Caco-2 (cell line): ENCODE measurements around the gene KRT85. TPM values are rescaled to one million over a fixed set of nuclear protein-coding genes. Genes with fewer than 3 reads are reported as not detected.

Source experiments
- BruUV-seq: library from RNA; stranded (reverse); fragments of 400-500 nt; replicated peaks from 2 replicates; lab custom pipeline; 2021; lab: Mats Ljungman, UMichigan
- CTCF ChIA-PET: fragments of 300-600 bp; sonication (Branson Sonifier 250); formaldehyde crosslinking; loops from one replicate; lab custom pipeline; 2022; ENCODE audit warnings: antibody characterized with exemption; lab: Charles Lee
- POLR2A ChIA-PET: fragments of 300-600 bp; sonication (Branson Sonifier 250); formaldehyde crosslinking; loops from one replicate; lab custom pipeline; 2022; ENCODE audit warnings: antibody characterized with exemption; lab: Charles Lee
- DNase-seq, 2 experiments: peaks; one replicate each; pipeline versions ENCODE4 v3.0.0 to v3.0.0-alpha.2; 2020 to 2022
- H3K27me3 ChIP-seq: replicated peaks from 2 replicates; pipeline ENCODE4 v1.6.0; 2011; ENCODE audit warnings: low read length; ENCODE audit not compliant: control insufficient read depth, insufficient read depth
- H3K36me3 ChIP-seq: 2 replicates; pipeline ENCODE4 v1.5.1; 2011; ENCODE audit warnings: low read length; ENCODE audit not compliant: control insufficient read depth, insufficient read depth
- H3K4me1 ChIP-seq: fragments of 250-450 bp; sonication (Bioruptor Pico); 2 replicates; pipeline ENCODE4 v1.5.1; 2020; ENCODE audit warnings: mild to moderate bottlenecking
- H3K4me3 ChIP-seq: 2 replicates; pipeline ENCODE4 v1.5.1; 2011; ENCODE audit warnings: low read depth, mild to moderate bottlenecking, control low read depth, low read length
- H3K9me3 ChIP-seq: fragments of 250-450 bp; sonication (Bioruptor Pico); 2 replicates; pipeline ENCODE4 v1.5.1; 2020; ENCODE audit warnings: mild to moderate bottlenecking, moderate library complexity
- H3K27ac Mint-ChIP-seq: one replicate; pipeline ENCODE4 v1.8.0; 2022; ENCODE audit warnings: mixed read lengths; ENCODE audit not compliant: unreplicated experiment
- H3K27me3 Mint-ChIP-seq: one replicate; pipeline ENCODE4 v1.8.0; 2022; ENCODE audit warnings: mixed read lengths; ENCODE audit not compliant: insufficient read depth, unreplicated experiment
- H3K36me3 Mint-ChIP-seq: one replicate; pipeline ENCODE4 v1.8.0; 2022; ENCODE audit warnings: mild to moderate bottlenecking, mixed read lengths; ENCODE audit not compliant: insufficient read depth, unreplicated experiment
- H3K4me1 Mint-ChIP-seq: one replicate; pipeline ENCODE4 v1.8.0; 2022; ENCODE audit warnings: low read depth, mixed read lengths; ENCODE audit not compliant: unreplicated experiment
- H3K4me3 Mint-ChIP-seq: one replicate; pipeline ENCODE4 v1.8.0; 2022; ENCODE audit warnings: mild to moderate bottlenecking, moderate library complexity, mixed read lengths; ENCODE audit not compliant: unreplicated experiment
- H3K9me3 Mint-ChIP-seq: one replicate; pipeline ENCODE4 v1.8.0; 2022; ENCODE audit warnings: mixed read lengths; ENCODE audit not compliant: unreplicated experiment
- intact Hi-C: fragments of 100-400 bp; cut with micrococcal nuclease; formaldehyde crosslinking; loops from one replicate; pipeline ENCODE4 v1.10.0; 2022; ENCODE audit not compliant: unreplicated experiment
- total RNA-seq: library from RNA; stranded (reverse); gene quantifications from 2 replicates; pipeline ENCODE4 v1.2.3, GENCODE V29; 2022
- TF ChIP-seq, protein P1 (sequence below), 2 experiments: fragments of 200-600 bp in 1 of 2; IDR thresholded peaks; 1 replicate in 1 of 2; 2 replicates in 1 of 2; pipeline versions ENCODE4 v1.5.1 to v1.8.0; 2011 to 2022; ENCODE audit warnings: antibody characterized with exemption in 1 of 2, control low read depth in 1 of 2, inconsistent platforms in 1 of 2, low read depth in 1 of 2, low read length in 1 of 2, mild to moderate bottlenecking in 1 of 2, moderate library complexity in 1 of 2; ENCODE audit not compliant: insufficient read depth in 1 of 2, severe bottlenecking in 1 of 2, unreplicated experiment in 1 of 2

KRT85 gene
- total RNA-seq, 1 experiment from 2014 or later, result not detected

DNA sequence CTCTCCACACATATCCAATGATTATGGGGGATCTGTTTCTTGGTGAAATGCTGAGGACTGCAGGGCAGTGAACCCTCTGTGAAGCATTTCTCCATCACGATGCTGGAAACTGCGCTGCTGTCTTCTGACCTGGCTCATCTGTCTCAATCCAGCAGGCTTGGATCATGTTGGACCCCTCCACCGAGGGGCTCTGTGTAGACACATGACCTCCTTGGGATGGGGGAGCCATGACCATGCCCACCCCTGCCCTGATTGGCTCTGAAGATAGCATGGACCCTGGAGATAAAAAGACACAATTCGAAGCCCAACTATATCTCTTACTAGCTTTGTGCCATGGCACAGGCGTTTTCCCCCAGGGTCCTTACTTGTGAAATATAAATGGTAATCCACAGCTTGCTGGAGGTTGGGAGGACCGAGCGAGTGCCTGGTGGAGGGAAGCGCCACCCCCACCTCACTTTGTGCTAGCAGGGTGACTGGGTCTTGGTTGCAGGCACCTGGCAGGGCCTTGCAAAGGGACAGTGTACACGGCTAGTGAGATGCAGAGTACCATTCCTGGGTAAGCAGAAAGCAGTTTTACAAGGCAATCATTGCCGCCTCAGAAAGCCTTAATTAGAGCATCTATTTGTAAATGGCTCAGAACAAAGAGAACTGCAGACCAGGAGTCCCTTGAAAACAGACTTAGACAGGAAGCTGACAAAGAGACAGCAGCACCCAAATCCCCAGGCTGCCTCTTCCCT lies 43.7 kb downstream of the KRT85 start:
- Mint-ChIP-seq H3K27ac (no peak overlapping the region), H3K4me1 (no peaks in the 10 kb centered on the region), H3K36me3 (no peaks in the 10 kb centered on the region), H3K4me3 (no peak overlapping the region), H3K27me3 (peaks cover 5% of the 10 kb centered on the region), H3K9me3 (no peaks in the 10 kb centered on the region)
- Histone ChIP-seq H3K4me1 (no peaks in the 10 kb centered on the region), H3K27me3 (no peaks in the 10 kb centered on the region; the same call in none of the 2 replicates), H3K4me3 (no peak overlapping the region), H3K36me3 (no peaks in the 10 kb centered on the region), H3K9me3 (no peaks in the 10 kb centered on the region)
- TF ChIP-seq, protein P1, sequence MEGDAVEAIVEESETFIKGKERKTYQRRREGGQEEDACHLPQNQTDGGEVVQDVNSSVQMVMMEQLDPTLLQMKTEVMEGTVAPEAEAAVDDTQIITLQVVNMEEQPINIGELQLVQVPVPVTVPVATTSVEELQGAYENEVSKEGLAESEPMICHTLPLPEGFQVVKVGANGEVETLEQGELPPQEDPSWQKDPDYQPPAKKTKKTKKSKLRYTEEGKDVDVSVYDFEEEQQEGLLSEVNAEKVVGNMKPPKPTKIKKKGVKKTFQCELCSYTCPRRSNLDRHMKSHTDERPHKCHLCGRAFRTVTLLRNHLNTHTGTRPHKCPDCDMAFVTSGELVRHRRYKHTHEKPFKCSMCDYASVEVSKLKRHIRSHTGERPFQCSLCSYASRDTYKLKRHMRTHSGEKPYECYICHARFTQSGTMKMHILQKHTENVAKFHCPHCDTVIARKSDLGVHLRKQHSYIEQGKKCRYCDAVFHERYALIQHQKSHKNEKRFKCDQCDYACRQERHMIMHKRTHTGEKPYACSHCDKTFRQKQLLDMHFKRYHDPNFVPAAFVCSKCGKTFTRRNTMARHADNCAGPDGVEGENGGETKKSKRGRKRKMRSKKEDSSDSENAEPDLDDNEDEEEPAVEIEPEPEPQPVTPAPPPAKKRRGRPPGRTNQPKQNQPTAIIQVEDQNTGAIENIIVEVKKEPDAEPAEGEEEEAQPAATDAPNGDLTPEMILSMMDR (IDR thresholded peaks at IDR 0.05; ENCODE audit: insufficient read depth in 1 of 2, low read depth in 1 of 2, low read length in 1 of 2, severe bottlenecking in 1 of 2, unreplicated experiment in 1 of 2), result no peak
- no TSS peak for BruUV-seq
- intact Hi-C loops, result no loop called here
- CTCF ChIA-PET, result no interaction called here
- no peak for DNase-seq
- POLR2A ChIA-PET, result no interaction called here

DNA sequence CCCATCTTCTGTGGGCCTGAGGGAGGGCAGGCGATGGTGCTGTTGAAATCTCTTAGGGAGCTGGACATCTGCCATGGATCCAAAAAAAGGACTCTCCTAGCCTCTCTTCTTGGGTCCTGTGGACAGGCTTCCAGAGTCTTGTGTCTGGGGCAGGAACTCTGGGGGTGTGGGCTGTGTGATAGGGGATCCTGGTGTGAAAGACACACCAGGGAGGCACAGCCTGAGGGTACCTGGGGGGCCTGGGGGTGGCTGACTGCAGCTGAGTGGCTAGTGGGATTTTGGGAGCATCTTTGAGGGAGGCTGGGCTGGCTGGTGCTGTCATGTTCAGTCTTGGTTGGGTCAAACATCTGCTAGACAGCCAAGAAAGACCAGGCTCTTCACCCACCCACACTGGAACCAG lies 44.3 kb downstream of the KRT85 start:
- no peak for DNase-seq
- POLR2A ChIA-PET, result no interaction called here
- Mint-ChIP-seq H3K36me3 (no peaks in the 10 kb centered on the region), H3K9me3 (no peaks in the 10 kb centered on the region), H3K27ac (no peak overlapping the region), H3K4me3 (no peak overlapping the region), H3K27me3 (peaks cover 5% of the 10 kb centered on the region), H3K4me1 (no peaks in the 10 kb centered on the region)
- intact Hi-C loops, result no loop called here
- no peaks in the 10 kb centered on the region for H3K4me1 ChIP-seq
- no peak overlapping the region for H3K4me3 ChIP-seq
- TF ChIP-seq, protein P1 (IDR thresholded peaks at IDR 0.05; ENCODE audit: insufficient read depth in 1 of 2, low read depth in 1 of 2, low read length in 1 of 2, severe bottlenecking in 1 of 2, unreplicated experiment in 1 of 2), result no peak
- CTCF ChIA-PET, result no interaction called here
- H3K36me3 ChIP-seq, result no peaks in the 10 kb centered on the region
- no TSS peak for BruUV-seq
- H3K27me3 ChIP-seq, result no peaks in the 10 kb centered on the region; the same call in none of the 2 replicates
- no peaks in the 10 kb centered on the region for H3K9me3 ChIP-seq

DNA sequence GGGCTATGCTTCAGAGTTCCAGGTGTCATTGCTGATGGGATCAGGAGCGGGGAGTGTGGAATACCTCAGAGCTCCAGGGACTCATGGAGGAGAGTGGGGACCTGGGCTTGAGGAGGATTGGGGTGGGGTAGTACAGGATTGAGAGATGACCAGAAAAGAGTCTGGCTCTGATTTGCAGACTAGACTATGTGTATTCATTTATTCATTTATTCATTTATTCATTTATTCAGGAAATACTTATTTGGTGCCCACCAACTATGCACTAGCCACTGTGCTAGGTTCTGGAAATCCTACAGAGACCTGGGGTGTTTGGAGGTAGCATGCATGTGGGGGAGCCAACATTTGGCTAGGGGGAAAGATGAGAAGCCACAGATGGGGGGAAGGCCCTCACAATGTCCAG lies 45.2 kb downstream of the KRT85 start:
- intact Hi-C loops, result no loop called here
- H3K4me1 Mint-ChIP-seq, result no peaks in the 10 kb centered on the region
- H3K27ac Mint-ChIP-seq, result no peak overlapping the region
- no peaks in the 10 kb centered on the region for H3K36me3 Mint-ChIP-seq
- no peaks in the 10 kb centered on the region for H3K9me3 Mint-ChIP-seq
- TF ChIP-seq, protein P1 (IDR thresholded peaks at IDR 0.05; ENCODE audit: insufficient read depth in 1 of 2, low read depth in 1 of 2, low read length in 1 of 2, severe bottlenecking in 1 of 2, unreplicated experiment in 1 of 2), result no peak
- H3K4me3 Mint-ChIP-seq, result no peak overlapping the region
- H3K27me3 Mint-ChIP-seq, result peaks cover 5% of the 10 kb centered on the region
- Histone ChIP-seq H3K4me3 (no peak overlapping the region), H3K27me3 (no peaks in the 10 kb centered on the region; the same call in none of the 2 replicates), H3K9me3 (no peaks in the 10 kb centered on the region), H3K36me3 (no peaks in the 10 kb centered on the region), H3K4me1 (no peaks in the 10 kb centered on the region)
- ChIA-PET CTCF (no interaction called here), POLR2A (no interaction called here)
- BruUV-seq, result no TSS peak
- no peak for DNase-seq
